Measurements from ENCODE around the gene INAFM2. TPM values are rescaled to one million over a fixed set of nuclear protein-coding genes. Genes with fewer than 3 reads are reported as not detected.

The INAFM2 gene
- total and polyA plus RNA-seq, 5 donors from 2014 or later: 0.67 to 10.0 (median 2.1) TPM

GRCh38 chr15:40295877-40296560, 27.5 kb upstream of the INAFM2 start:
- H3K4me3 ChIP-seq (ENCODE audit: low read depth, low read length): no peak overlapping the region
- no peak for DNase-seq
- no peak overlapping the region for H3K27ac ChIP-seq (ENCODE audit: insufficient read depth, low read length, poor library complexity, severe bottlenecking)
- H3K4me1 ChIP-seq (ENCODE audit: control insufficient read depth, insufficient read depth, low read length, poor library complexity, severe bottlenecking): no peaks in the 10 kb centered on the region
- H3K9me3 ChIP-seq (ENCODE audit: control insufficient read depth in 2 of 2, low read length in 2 of 2): peaks cover 5% of the 10 kb centered on the region in 2 experiments
- Mint-ChIP-seq H3K27ac (peak overlapping the region in 2 of 3 donors; percentile 37 to 59), H3K4me3 (no peak overlapping the region), H3K36me3 (peaks cover 44% of the 10 kb centered on the region), H3K9me3 (peaks cover 0 to 11% (median 0%) of the 10 kb centered on the region in 7 donors), H3K27me3 (no peaks in the 10 kb centered on the region), H3K4me1 (peaks cover 0 to 5% (median 4%) of the 10 kb centered on the region in 4 donors)
- no peak for ATAC-seq (ENCODE audit: low read depth in 2 of 2)
- H3K27me3 ChIP-seq (ENCODE audit: control insufficient read depth, insufficient read depth, low read length): no peaks in the 10 kb centered on the region
- peaks cover 68% of the 10 kb centered on the region for H3K36me3 ChIP-seq (ENCODE audit: control insufficient read depth, insufficient read depth, low read length)

- no peaks in the 10 kb centered on the region for H3K27me3 Mint-ChIP-seq
- Histone ChIP-seq H3K27me3 (ENCODE audit: control insufficient read depth, insufficient read depth, low read length) (no peaks in the 10 kb centered on the region), H3K27ac (ENCODE audit: insufficient read depth, low read length, poor library complexity, severe bottlenecking) (no peak overlapping the region), H3K9me3 (ENCODE audit: control insufficient read depth in 2 of 2, low read length in 2 of 2) (peaks cover 5% of the 10 kb centered on the region in 2 experiments), H3K4me3 (ENCODE audit: low read depth, low read length) (no peak overlapping the region), H3K36me3 (ENCODE audit: control insufficient read depth, insufficient read depth, low read length) (peaks cover 74% of the 10 kb centered on the region), H3K4me1 (ENCODE audit: control insufficient read depth, insufficient read depth, low read length, poor library complexity, severe bottlenecking) (no peaks in the 10 kb centered on the region)
- DNase-seq (no peak), ATAC-seq (ENCODE audit: low read depth in 2 of 2) (no peak)
- no peak overlapping the region for H3K4me3 Mint-ChIP-seq
- peaks cover 0 to 11% (median 0%) of the 10 kb centered on the region in 7 donors for H3K9me3 Mint-ChIP-seq
- peaks cover 49% of the 10 kb centered on the region for H3K36me3 Mint-ChIP-seq
- H3K27ac Mint-ChIP-seq: peak overlapping the region in 2 of 3 donors; percentile 52 to 80
- peaks cover 0 to 5% (median 4%) of the 10 kb centered on the region in 4 donors for H3K4me1 Mint-ChIP-seq
Observed at GRCh38 chr15:40296561-40297230, 26.8 kb upstream of the INAFM2 start.

DNA sequence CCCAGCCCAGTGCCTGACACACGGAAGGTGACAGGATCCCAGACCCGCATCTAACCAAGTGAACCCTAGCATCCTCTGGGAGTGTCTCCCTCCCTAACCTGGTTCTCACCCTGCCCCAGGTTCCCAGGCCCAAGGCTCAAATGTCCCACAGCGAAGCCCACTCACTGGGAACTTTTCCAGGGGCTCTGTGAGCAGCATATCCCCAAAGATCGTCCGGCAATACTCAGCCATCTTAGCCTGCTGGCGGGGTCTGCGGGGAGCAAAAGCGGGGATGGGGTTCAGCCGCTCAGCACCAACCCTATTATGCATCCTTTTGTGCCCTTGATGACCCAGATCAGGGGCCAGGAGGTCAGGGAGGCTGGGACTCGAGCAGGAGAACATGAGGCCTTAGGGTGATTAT, 26.1 kb upstream of the INAFM2 start:
- Mint-ChIP-seq H3K4me1 (peaks cover 0 to 5% (median 4%) of the 10 kb centered on the region in 4 donors), H3K9me3 (peaks cover 0 to 11% (median 0%) of the 10 kb centered on the region in 7 donors), H3K36me3 (peaks cover 50% of the 10 kb centered on the region), H3K27ac (peak overlapping the region in 1 of 3 donors; percentile 52), H3K4me3 (no peak overlapping the region), H3K27me3 (no peaks in the 10 kb centered on the region)
- Histone ChIP-seq H3K36me3 (ENCODE audit: control insufficient read depth, insufficient read depth, low read length) (peaks cover 77% of the 10 kb centered on the region), H3K9me3 (ENCODE audit: control insufficient read depth in 2 of 2, low read length in 2 of 2) (peaks cover 5% of the 10 kb centered on the region in 2 experiments), H3K4me3 (ENCODE audit: low read depth, low read length) (no peak overlapping the region), H3K27ac (ENCODE audit: insufficient read depth, low read length, poor library complexity, severe bottlenecking) (no peak overlapping the region), H3K27me3 (ENCODE audit: control insufficient read depth, insufficient read depth, low read length) (no peaks in the 10 kb centered on the region), H3K4me1 (ENCODE audit: control insufficient read depth, insufficient read depth, low read length, poor library complexity, severe bottlenecking) (no peaks in the 10 kb centered on the region)
- ATAC-seq (ENCODE audit: low read depth in 2 of 2) (no peak), DNase-seq (no peak)

- H3K27me3 ChIP-seq (ENCODE audit: control insufficient read depth, insufficient read depth, low read length): no peaks in the 10 kb centered on the region
- no peak for DNase-seq
- Mint-ChIP-seq H3K9me3 (peaks cover 0 to 11% (median 0%) of the 10 kb centered on the region in 7 donors), H3K4me3 (no peak overlapping the region), H3K27me3 (no peaks in the 10 kb centered on the region), H3K4me1 (peaks cover 0 to 6% (median 5%) of the 10 kb centered on the region in 4 donors), H3K36me3 (peaks cover 54% of the 10 kb centered on the region), H3K27ac (no peak overlapping the region)
- peaks cover 80% of the 10 kb centered on the region for H3K36me3 ChIP-seq (ENCODE audit: control insufficient read depth, insufficient read depth, low read length)
- H3K4me3 ChIP-seq (ENCODE audit: low read depth, low read length): no peak overlapping the region
- no peak for ATAC-seq (ENCODE audit: low read depth in 2 of 2)
- H3K9me3 ChIP-seq (ENCODE audit: control insufficient read depth in 2 of 2, low read length in 2 of 2): peaks cover 5% of the 10 kb centered on the region in 2 experiments
- H3K27ac ChIP-seq (ENCODE audit: insufficient read depth, low read length, poor library complexity, severe bottlenecking): no peak overlapping the region
- H3K4me1 ChIP-seq (ENCODE audit: control insufficient read depth, insufficient read depth, low read length, poor library complexity, severe bottlenecking): no peaks in the 10 kb centered on the region
Observed at GRCh38 chr15:40298216-40298935, 25.1 kb upstream of the INAFM2 start.

DNA sequence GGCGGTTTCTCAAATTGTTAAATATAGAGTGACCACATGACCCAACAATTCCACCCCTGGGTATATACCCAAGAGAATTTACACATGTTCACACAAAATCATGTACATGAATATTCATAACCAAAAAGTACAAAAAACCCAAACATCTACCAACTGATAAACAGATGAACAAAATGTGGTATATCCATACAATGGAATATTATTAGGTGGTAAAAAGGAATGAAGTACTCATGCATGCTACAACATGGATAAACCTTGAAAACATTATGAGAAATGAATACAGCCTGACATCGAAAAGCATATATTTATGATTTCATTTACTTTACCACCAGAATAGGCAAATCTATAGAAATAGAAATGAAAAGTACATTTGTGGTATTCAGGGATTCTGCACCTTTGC, 23.1 kb upstream of the INAFM2 start:
- no peak overlapping the region for H3K27ac ChIP-seq (ENCODE audit: insufficient read depth, low read length, poor library complexity, severe bottlenecking)
- no peak overlapping the region for H3K4me3 ChIP-seq (ENCODE audit: low read depth, low read length)
- peaks cover 0 to 11% (median 0%) of the 10 kb centered on the region in 7 donors for H3K9me3 Mint-ChIP-seq
- peak overlapping the region in 1 of 4 donors; percentile 63 for H3K4me3 Mint-ChIP-seq
- DNase-seq (no peak), ATAC-seq (ENCODE audit: low read depth in 2 of 2) (no peak)
- peaks cover 2% of the 10 kb centered on the region for H3K4me1 ChIP-seq (ENCODE audit: control insufficient read depth, insufficient read depth, low read length, poor library complexity, severe bottlenecking)
- no peak overlapping the region for H3K27ac Mint-ChIP-seq
- peaks cover 0 to 26% (median 19%) of the 10 kb centered on the region in 4 donors for H3K4me1 Mint-ChIP-seq
- no peaks in the 10 kb centered on the region for H3K27me3 ChIP-seq (ENCODE audit: control insufficient read depth, insufficient read depth, low read length)
- peaks cover 68% of the 10 kb centered on the region for H3K36me3 ChIP-seq (ENCODE audit: control insufficient read depth, insufficient read depth, low read length)
- peaks cover 5% of the 10 kb centered on the region in 2 experiments for H3K9me3 ChIP-seq (ENCODE audit: control insufficient read depth in 2 of 2, low read length in 2 of 2)
- H3K36me3 Mint-ChIP-seq: peaks cover 66% of the 10 kb centered on the region
- H3K27me3 Mint-ChIP-seq: no peaks in the 10 kb centered on the region

GRCh38 chr15:40300771-40301170, 22.7 kb upstream of the INAFM2 start:
- no peak for DNase-seq
- ATAC-seq (ENCODE audit: low read depth in 2 of 2): no peak
- H3K9me3 Mint-ChIP-seq: peaks cover 0 to 11% (median 0%) of the 10 kb centered on the region in 7 donors
- Histone ChIP-seq H3K4me1 (ENCODE audit: control insufficient read depth, insufficient read depth, low read length, poor library complexity, severe bottlenecking) (peaks cover 6% of the 10 kb centered on the region), H3K36me3 (ENCODE audit: control insufficient read depth, insufficient read depth, low read length) (peaks cover 65% of the 10 kb centered on the region), H3K27ac (ENCODE audit: insufficient read depth, low read length, poor library complexity, severe bottlenecking) (no peak overlapping the region), H3K9me3 (ENCODE audit: control insufficient read depth in 2 of 2, low read length in 2 of 2) (peaks cover 5% of the 10 kb centered on the region in 2 experiments), H3K4me3 (ENCODE audit: low read depth, low read length) (no peak overlapping the region), H3K27me3 (ENCODE audit: control insufficient read depth, insufficient read depth, low read length) (no peaks in the 10 kb centered on the region)
- H3K4me1 Mint-ChIP-seq: peaks cover 0 to 30% (median 20%) of the 10 kb centered on the region in 4 donors
- H3K27ac Mint-ChIP-seq: no peak overlapping the region
- no peaks in the 10 kb centered on the region for H3K27me3 Mint-ChIP-seq
- peak overlapping the region in 1 of 4 donors; percentile 63 for H3K4me3 Mint-ChIP-seq
- H3K36me3 Mint-ChIP-seq: peaks cover 62% of the 10 kb centered on the region

GRCh38 chr15:40301467-40302179, 21.9 kb upstream of the INAFM2 start:
- Histone ChIP-seq H3K9me3 (ENCODE audit: control insufficient read depth in 2 of 2, low read length in 2 of 2) (peaks cover 5% of the 10 kb centered on the region in 2 experiments), H3K4me3 (ENCODE audit: low read depth, low read length) (no peak overlapping the region), H3K27ac (ENCODE audit: insufficient read depth, low read length, poor library complexity, severe bottlenecking) (no peak overlapping the region), H3K36me3 (ENCODE audit: control insufficient read depth, insufficient read depth, low read length) (peaks cover 63% of the 10 kb centered on the region), H3K27me3 (ENCODE audit: control insufficient read depth, insufficient read depth, low read length) (no peaks in the 10 kb centered on the region), H3K4me1 (ENCODE audit: control insufficient read depth, insufficient read depth, low read length, poor library complexity, severe bottlenecking) (peaks cover 14% of the 10 kb centered on the region)
- peaks cover 0 to 11% (median 0%) of the 10 kb centered on the region in 7 donors for H3K9me3 Mint-ChIP-seq
- peaks cover 5 to 37% (median 28%) of the 10 kb centered on the region in 4 donors for H3K4me1 Mint-ChIP-seq
- peak overlapping the region in 1 of 3 donors; percentile 46 for H3K27ac Mint-ChIP-seq
- no peak for ATAC-seq (ENCODE audit: low read depth in 2 of 2)
- no peak overlapping the region for H3K4me3 Mint-ChIP-seq
- H3K36me3 Mint-ChIP-seq: peaks cover 56% of the 10 kb centered on the region
- H3K27me3 Mint-ChIP-seq: no peaks in the 10 kb centered on the region
- no peak for DNase-seq

All from CD4-positive, CD25-positive, alpha-beta regulatory T cell (primary cell).